Measurements from ENCODE around the gene GKN2.

Gene GKN2

GRCh38 chr2:68978098-68978497, 25.4 kb upstream of the GKN2 start:
- ChIA-PET POLR2A (no interaction called here), CTCF (no interaction called here)
- TF ChIP-seq ZNF488 (tag by site-specific recombination; IDR thresholded peaks at IDR 0.05) (no peak), ZNF366 (tag by site-specific recombination; conservative IDR thresholded peaks at IDR 0.05) (peak; percentile 72)
- Histone ChIP-seq H3K4me3 (ENCODE audit: low read depth, low read length) (no peak overlapping the region), H3K36me3 (ENCODE audit: control insufficient read depth in 2 of 2, insufficient read depth in 1 of 2, low read length in 2 of 2) (no peaks in the 10 kb centered on the region), H3K9me3 (ENCODE audit: control insufficient read depth, insufficient read depth, low read depth, low read length) (no peaks in the 10 kb centered on the region), H3K27ac (ENCODE audit: extremely low read depth, low read depth, low read length) (no peak overlapping the region), H3K4me1 (ENCODE audit: control insufficient read depth, insufficient read depth, low read length) (no peaks in the 10 kb centered on the region)

DNA sequence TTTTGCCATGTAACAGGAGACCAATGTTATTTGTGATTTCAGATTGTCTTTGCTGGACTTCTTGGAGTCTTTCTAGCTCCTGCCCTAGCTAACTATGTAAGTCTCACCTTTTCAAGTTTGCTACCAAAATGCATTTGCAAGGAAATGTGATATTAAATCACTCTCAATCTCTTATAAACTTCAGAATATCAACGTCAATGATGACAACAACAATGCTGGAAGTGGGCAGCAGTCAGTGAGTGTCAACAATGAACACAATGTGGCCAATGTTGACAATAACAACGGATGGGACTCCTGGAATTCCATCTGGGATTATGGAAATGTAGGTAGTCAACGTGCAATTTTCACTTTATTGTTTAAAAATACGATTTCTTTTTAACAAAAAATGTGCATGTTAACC, 24.8 kb upstream of the GKN2 start:
- H3K4me3 ChIP-seq (ENCODE audit: low read depth, low read length), result no peak overlapping the region
- no peaks in the 10 kb centered on the region for H3K4me1 ChIP-seq (ENCODE audit: control insufficient read depth, insufficient read depth, low read length)
- ChIA-PET CTCF (interaction anchor here (0.7 kb wide), 1 partner anchor 50 kb away, joined by 3 read pairs; no protein-coding TSS in a partner anchor), POLR2A (no interaction called here)
- no peaks in the 10 kb centered on the region for H3K36me3 ChIP-seq (ENCODE audit: control insufficient read depth in 2 of 2, insufficient read depth in 1 of 2, low read length in 2 of 2)
- no peak overlapping the region for H3K27ac ChIP-seq (ENCODE audit: extremely low read depth, low read depth, low read length)
- TF ChIP-seq ZFP37 (tag by site-specific recombination; IDR thresholded peaks at IDR 0.05) (no peak), ZNF169 (tag by site-specific recombination; IDR thresholded peaks at IDR 0.05) (no peak)
- H3K9me3 ChIP-seq (ENCODE audit: control insufficient read depth, insufficient read depth, low read depth, low read length), result no peaks in the 10 kb centered on the region

GRCh38 chr2:68975844-68976243, 23.2 kb upstream of the GKN2 start:
- Histone ChIP-seq H3K27ac (ENCODE audit: extremely low read depth, low read depth, low read length) (no peak overlapping the region), H3K4me3 (ENCODE audit: low read depth, low read length) (no peak overlapping the region), H3K36me3 (ENCODE audit: control insufficient read depth in 2 of 2, insufficient read depth in 1 of 2, low read length in 2 of 2) (no peaks in the 10 kb centered on the region), H3K4me1 (ENCODE audit: control insufficient read depth, insufficient read depth, low read length) (no peaks in the 10 kb centered on the region), H3K9me3 (ENCODE audit: control insufficient read depth, insufficient read depth, low read depth, low read length) (no peaks in the 10 kb centered on the region)
- ChIA-PET CTCF (interaction anchor here (1.0 kb wide), 1 partner anchor 37 kb away, joined by 5 read pairs; the partner anchor contains the start of gene ANTXR1), POLR2A (no interaction called here)
- TF ChIP-seq ZNF654 (tag by site-specific recombination; IDR thresholded peaks at IDR 0.05; ENCODE audit: low read depth) (no peak), ZNF157 (tag by site-specific recombination; IDR thresholded peaks at IDR 0.05) (no peak), ZNF266 (tag by site-specific recombination; IDR thresholded peaks at IDR 0.05; ENCODE audit: low read depth) (no peak), HOXC10 (CRISPR knock-in tag; IDR thresholded peaks at IDR 0.05) (no peak), ZNF140 (tag by site-specific recombination; IDR thresholded peaks at IDR 0.05) (no peak), ZNF211 (tag by site-specific recombination; IDR thresholded peaks at IDR 0.05; ENCODE audit: low read depth) (no peak)

GRCh38 chr2:68974946-68975665, 22.4 kb upstream of the GKN2 start:
- no peak overlapping the region for H3K27ac ChIP-seq (ENCODE audit: extremely low read depth, low read depth, low read length)
- no peaks in the 10 kb centered on the region for H3K4me1 ChIP-seq (ENCODE audit: control insufficient read depth, insufficient read depth, low read length)
- H3K36me3 ChIP-seq (ENCODE audit: control insufficient read depth in 2 of 2, insufficient read depth in 1 of 2, low read length in 2 of 2), result no peaks in the 10 kb centered on the region
- TF ChIP-seq REPIN1 (tag by site-specific recombination; IDR thresholded peaks at IDR 0.05; ENCODE audit: low read depth) (no peak), ZNF558 (tag by site-specific recombination; IDR thresholded peaks at IDR 0.05) (no peak), SP2 (tag by site-specific recombination; IDR thresholded peaks at IDR 0.05) (no peak), ZNF645 (tag by site-specific recombination; IDR thresholded peaks at IDR 0.05) (no peak)
- H3K4me3 ChIP-seq (ENCODE audit: low read depth, low read length), result no peak overlapping the region
- no peaks in the 10 kb centered on the region for H3K9me3 ChIP-seq (ENCODE audit: control insufficient read depth, insufficient read depth, low read depth, low read length)
- CTCF ChIA-PET, result interaction anchor here (0.6 to 1.0 kb wide), 2 partner anchors 37 to 223 kb away, joined by 3 to 5 read pairs; partner anchors contain the start of gene ANTXR1
- POLR2A ChIA-PET, result no interaction called here
